Thyroid gland (tissue), 4 donors: ENCODE data around the gene GPR157. TPM values are rescaled to one million over a fixed set of nuclear protein-coding genes. Genes with fewer than 3 reads are reported as not detected.

ENCODE experiments used
- DNase-seq, 2 donors: peaks; one replicate each; pipeline ENCODE4 v3.0.0-alpha.2; 2019
- H3K27ac ChIP-seq, 3 donors: fragments of 200-600 bp; sonication (generic); 1 replicate in 2 of 3; 2 replicates in 1 of 3; pipeline ENCODE4 v1.5.1; 2016 to 2019; ENCODE audit warnings: mild to moderate bottlenecking in 1 of 3, moderate library complexity in 1 of 3
- H3K27me3 ChIP-seq: fragments of 200-600 bp; sonication (generic); one replicate; pipeline ENCODE4 v1.5.1; 2019
- H3K36me3 ChIP-seq, 2 donors: fragments of 200-600 bp; sonication (generic); one replicate each; pipeline ENCODE4 v1.5.1; 2016 to 2019
- H3K4me1 ChIP-seq, 2 donors: fragments of 200-600 bp; sonication (generic); one replicate each; pipeline ENCODE4 v1.5.1; 2017 to 2019
- H3K4me3 ChIP-seq, 3 donors: fragments of 200-600 bp; sonication (generic); replicated peaks in 1 of 3; 1 replicate in 2 of 3; 2 replicates in 1 of 3; pipeline ENCODE4 v1.5.1; 2016; ENCODE audit warnings: mild to moderate bottlenecking in 1 of 3
- H3K9me3 ChIP-seq: fragments of 200-600 bp; sonication (generic); one replicate; pipeline ENCODE4 v1.5.1; 2017
- CTCF ChIP-seq, 6 experiments: fragments of 200-600 bp in 3 of 6; fragments of 450-650 bp in 3 of 6; sonication (generic) in 3 of 6; IDR thresholded peaks; one replicate each; pipeline ENCODE4 v1.5.1; 2016 to 2019; ENCODE audit warnings: antibody characterized with exemption in 6 of 6, mild to moderate bottlenecking in 2 of 6, inconsistent platforms in 1 of 6, moderate library complexity in 1 of 6
- POLR2A ChIP-seq, 2 donors: fragments of 450-650 bp; IDR thresholded peaks; one replicate each; pipeline ENCODE4 v1.6.1; 2017; ENCODE audit warnings: antibody characterized with exemption in 2 of 2, mild to moderate bottlenecking in 2 of 2, moderate library complexity in 1 of 2
- WGBS, 2 donors: methylation state at CpG; one replicate each; pipeline ENCODE4 v1.1.5; 2017; 5-methylcytosine and 5-hydroxymethylcytosine counted together
- intact Hi-C: fragments of 100-400 bp; cut with DNase I; formaldehyde crosslinking; loops from one replicate; pipeline ENCODE4 v1.15.1; 2023
- total RNA-seq, 4 donors: library from RNA; depleted of rRNA; stranded (reverse); fragments of >200 nt; gene quantifications; one replicate each; pipeline ENCODE4 v1.2.3, GENCODE V29; 2016

Gene GPR157
- total RNA-seq, 4 donors from 2014 or later, result 5.6 to 10.4 (median 7.3) TPM

- intact Hi-C loops, result no loop called here
- WGBS, 2 donors, result 87 to 92% methylated on average over 12 of the region's 12 CpGs
- DNase-seq, result no peak
- H3K4me3 ChIP-seq, result no peak overlapping the region
- no peak overlapping the region for H3K27ac ChIP-seq
- H3K9me3 ChIP-seq, result no peaks in the 10 kb centered on the region
- no peak for TF ChIP-seq POLR2A (IDR thresholded peaks at IDR 0.05)
- no peak for TF ChIP-seq CTCF (IDR thresholded peaks at IDR 0.05)
- no peaks in the 10 kb centered on the region for H3K36me3 ChIP-seq
- peaks cover 0 to 8% of the 10 kb centered on the region in 2 donors for H3K4me1 ChIP-seq
- no peaks in the 10 kb centered on the region for H3K27me3 ChIP-seq
These were observed 48.8 kb downstream of the GPR157 start for GRCh38 chr1:9079988-9080704.

GRCh38 chr1:9078752-9079500 lies 50.0 kb downstream of the GPR157 start:
- no peak overlapping the region for H3K27ac ChIP-seq
- TF ChIP-seq POLR2A (IDR thresholded peaks at IDR 0.05), result no peak
- no peak for TF ChIP-seq CTCF (IDR thresholded peaks at IDR 0.05)
- intact Hi-C loops, result no loop called here
- H3K36me3 ChIP-seq, result no peaks in the 10 kb centered on the region
- H3K4me3 ChIP-seq, result no peak overlapping the region
- no peaks in the 10 kb centered on the region for H3K4me1 ChIP-seq
- no peak for DNase-seq
- WGBS, 2 donors, result 78 to 80% methylated on average over 19 of the region's 19 CpGs
- H3K27me3 ChIP-seq, result no peaks in the 10 kb centered on the region
- no peaks in the 10 kb centered on the region for H3K9me3 ChIP-seq

DNA sequence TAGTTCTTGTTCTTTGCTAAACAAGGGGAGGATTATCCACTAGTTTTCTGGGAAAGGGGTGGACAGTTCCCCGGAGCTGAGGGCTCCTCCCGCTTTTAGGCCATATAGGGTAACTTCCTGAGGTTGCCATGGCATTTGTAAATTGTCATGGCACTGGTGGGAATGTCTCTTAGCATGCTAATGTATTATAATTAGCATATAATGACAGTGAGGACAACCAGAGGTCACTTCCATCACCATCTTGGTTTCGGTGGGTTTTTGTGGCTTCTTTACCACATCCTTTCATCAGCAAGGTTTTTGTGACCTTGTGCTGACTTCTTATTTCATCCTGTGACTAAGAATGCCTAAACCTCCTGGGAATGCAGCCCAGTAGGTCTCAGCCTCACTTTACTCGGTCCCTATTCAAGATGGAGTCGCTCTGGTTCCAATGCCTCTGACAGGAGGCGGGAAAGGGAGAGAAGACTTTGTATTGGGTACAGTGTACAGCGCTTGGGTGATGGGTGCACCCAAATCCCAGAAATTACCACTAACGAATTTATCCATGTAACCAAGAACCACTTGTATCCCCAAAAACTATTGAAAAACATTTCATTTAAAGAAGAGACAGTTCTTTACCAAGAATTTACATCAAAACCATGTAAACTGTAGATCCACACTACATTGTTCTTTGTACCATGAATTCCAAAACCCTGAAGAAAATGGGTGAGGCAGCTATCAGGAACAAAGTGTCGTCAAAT lies 50.7 kb downstream of the GPR157 start:
- no peak overlapping the region for H3K4me3 ChIP-seq
- no peaks in the 10 kb centered on the region for H3K36me3 ChIP-seq
- 80 to 83% methylated on average over 9 of the region's 9 CpGs for WGBS, 2 donors
- H3K9me3 ChIP-seq, result no peaks in the 10 kb centered on the region
- DNase-seq, result no peak
- H3K27ac ChIP-seq, result no peak overlapping the region
- intact Hi-C loops, result no loop called here
- H3K27me3 ChIP-seq, result no peaks in the 10 kb centered on the region
- H3K4me1 ChIP-seq, result no peaks in the 10 kb centered on the region
- TF ChIP-seq CTCF (IDR thresholded peaks at IDR 0.05), result no peak
- TF ChIP-seq POLR2A (IDR thresholded peaks at IDR 0.05), result no peak

GRCh38 chr1:9075022-9075421 lies 53.9 kb downstream of the GPR157 start:
- no peaks in the 10 kb centered on the region for H3K9me3 ChIP-seq
- H3K36me3 ChIP-seq, result no peaks in the 10 kb centered on the region
- H3K27ac ChIP-seq, result no peak overlapping the region
- no peak for DNase-seq
- no peak overlapping the region for H3K4me3 ChIP-seq
- 67 to 72% methylated on average over 5 of the region's 5 CpGs for WGBS, 2 donors
- intact Hi-C loops, result no loop called here
- no peaks in the 10 kb centered on the region for H3K4me1 ChIP-seq
- no peak for TF ChIP-seq POLR2A (IDR thresholded peaks at IDR 0.05)
- no peak for TF ChIP-seq CTCF (IDR thresholded peaks at IDR 0.05)
- H3K27me3 ChIP-seq, result no peaks in the 10 kb centered on the region
